Left ventricle myocardium inferior (tissue), 1 donor: ENCODE measurements around the gene PIP4K2A. TPM values are rescaled to one million over a fixed set of nuclear protein-coding genes. Genes with fewer than 3 reads are reported as not detected.

Experiments used
- DNase-seq: peaks from one replicate; pipeline ENCODE4 v3.0.0-alpha.2; 2020
- H3K27ac ChIP-seq: fragments of 200-600 bp; replicated peaks from 2 replicates; pipeline ENCODE4 v1.8.0; 2021
- H3K27me3 ChIP-seq: fragments of 200-600 bp; 2 replicates; pipeline ENCODE4 v1.8.0; 2021; ENCODE audit warnings: low read depth
- H3K36me3 ChIP-seq: fragments of 200-600 bp; 2 replicates; pipeline ENCODE4 v1.8.0; 2021
- H3K4me1 ChIP-seq: fragments of 200-600 bp; 2 replicates; pipeline ENCODE4 v1.8.0; 2021
- H3K4me3 ChIP-seq: fragments of 200-600 bp; 2 replicates; pipeline ENCODE4 v1.8.0; 2021; ENCODE audit warnings: mild to moderate bottlenecking, moderate library complexity
- H3K9me3 ChIP-seq: fragments of 200-600 bp; replicated peaks from 2 replicates; pipeline ENCODE4 v1.8.0; 2021
- intact Hi-C: fragments of 100-400 bp; cut with micrococcal nuclease; formaldehyde crosslinking; loops from one replicate; pipeline ENCODE4 v1.11.0; 2022
- total RNA-seq: library from RNA; stranded (reverse); fragmentation: NEBNext Ultra II Directional; extraction: Animal tissue kit (Norgen Biotek cat#: 25700); gene quantifications from one replicate; pipeline ENCODE4 v1.2.1, GENCODE V29; 2021
- TF ChIP-seq, protein P1 (sequence below): fragments of 200-600 bp; IDR thresholded peaks from 2 replicates; pipeline ENCODE4 v1.8.0; 2021; ENCODE audit warnings: antibody characterized with exemption, mild to moderate bottlenecking, borderline replicate concordance
- donor health status: DM: no; HTN: yes; CAD: no; lungs with severe emphysema.

Gene PIP4K2A
- total RNA-seq, 1 donor from 2014 or later = 12.6 TPM

DNA sequence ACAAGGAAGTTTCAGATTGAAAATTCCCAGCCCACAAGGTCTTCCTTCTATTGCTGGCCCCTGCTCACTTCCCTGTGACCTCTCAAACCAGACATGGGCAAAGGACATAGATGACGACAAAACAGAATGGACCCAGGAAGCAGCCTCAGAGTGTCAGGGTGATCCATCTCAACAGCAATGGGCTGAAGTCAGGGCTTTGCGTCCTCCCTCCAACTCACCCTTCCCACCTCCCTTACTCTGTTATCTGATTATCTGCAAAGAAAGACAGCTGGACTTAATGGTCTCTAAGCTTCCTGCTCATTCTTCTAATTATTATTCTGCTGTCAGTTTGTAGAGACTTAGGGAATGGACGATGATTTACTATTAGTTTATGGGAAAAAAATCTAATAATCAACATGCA, 115.9 kb downstream of the PIP4K2A start:
- TF ChIP-seq, protein P1, sequence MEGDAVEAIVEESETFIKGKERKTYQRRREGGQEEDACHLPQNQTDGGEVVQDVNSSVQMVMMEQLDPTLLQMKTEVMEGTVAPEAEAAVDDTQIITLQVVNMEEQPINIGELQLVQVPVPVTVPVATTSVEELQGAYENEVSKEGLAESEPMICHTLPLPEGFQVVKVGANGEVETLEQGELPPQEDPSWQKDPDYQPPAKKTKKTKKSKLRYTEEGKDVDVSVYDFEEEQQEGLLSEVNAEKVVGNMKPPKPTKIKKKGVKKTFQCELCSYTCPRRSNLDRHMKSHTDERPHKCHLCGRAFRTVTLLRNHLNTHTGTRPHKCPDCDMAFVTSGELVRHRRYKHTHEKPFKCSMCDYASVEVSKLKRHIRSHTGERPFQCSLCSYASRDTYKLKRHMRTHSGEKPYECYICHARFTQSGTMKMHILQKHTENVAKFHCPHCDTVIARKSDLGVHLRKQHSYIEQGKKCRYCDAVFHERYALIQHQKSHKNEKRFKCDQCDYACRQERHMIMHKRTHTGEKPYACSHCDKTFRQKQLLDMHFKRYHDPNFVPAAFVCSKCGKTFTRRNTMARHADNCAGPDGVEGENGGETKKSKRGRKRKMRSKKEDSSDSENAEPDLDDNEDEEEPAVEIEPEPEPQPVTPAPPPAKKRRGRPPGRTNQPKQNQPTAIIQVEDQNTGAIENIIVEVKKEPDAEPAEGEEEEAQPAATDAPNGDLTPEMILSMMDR = no peak
- no peaks in the 10 kb centered on the region for H3K27me3 ChIP-seq
- no peak overlapping the region for H3K4me3 ChIP-seq
- no peaks in the 10 kb centered on the region for H3K36me3 ChIP-seq
- no peak overlapping the region for H3K27ac ChIP-seq
- DNase-seq = no peak
- H3K4me1 ChIP-seq = peaks cover 11% of the 10 kb centered on the region
- intact Hi-C loops = no loop called here
- no peaks in the 10 kb centered on the region for H3K9me3 ChIP-seq

DNA sequence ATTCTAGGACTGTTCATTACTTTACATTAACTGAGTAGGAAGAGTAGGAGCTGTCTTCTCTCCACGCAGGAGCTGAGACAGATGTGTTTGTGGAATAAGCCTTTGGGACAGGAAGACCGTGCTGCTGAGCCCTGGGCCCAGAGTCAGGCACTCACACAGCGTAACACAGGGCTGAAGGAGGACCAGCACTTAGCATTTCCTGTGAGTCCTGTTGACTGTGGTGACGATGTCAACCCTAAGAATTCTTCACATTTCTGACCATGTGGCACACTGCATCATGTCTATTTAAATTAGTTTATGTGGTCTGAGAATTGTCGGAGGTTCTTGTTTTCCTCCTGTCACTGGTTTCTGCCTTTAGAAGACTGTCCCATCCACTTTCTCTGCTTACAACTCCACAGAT, 117.2 kb downstream of the PIP4K2A start:
- no peak for DNase-seq
- Histone ChIP-seq H3K9me3 (no peaks in the 10 kb centered on the region), H3K27me3 (no peaks in the 10 kb centered on the region), H3K36me3 (no peaks in the 10 kb centered on the region), H3K4me1 (peaks cover 11% of the 10 kb centered on the region), H3K4me3 (no peak overlapping the region), H3K27ac (no peak overlapping the region)
- intact Hi-C loops = no loop called here
- TF ChIP-seq, protein P1 = no peak

DNA sequence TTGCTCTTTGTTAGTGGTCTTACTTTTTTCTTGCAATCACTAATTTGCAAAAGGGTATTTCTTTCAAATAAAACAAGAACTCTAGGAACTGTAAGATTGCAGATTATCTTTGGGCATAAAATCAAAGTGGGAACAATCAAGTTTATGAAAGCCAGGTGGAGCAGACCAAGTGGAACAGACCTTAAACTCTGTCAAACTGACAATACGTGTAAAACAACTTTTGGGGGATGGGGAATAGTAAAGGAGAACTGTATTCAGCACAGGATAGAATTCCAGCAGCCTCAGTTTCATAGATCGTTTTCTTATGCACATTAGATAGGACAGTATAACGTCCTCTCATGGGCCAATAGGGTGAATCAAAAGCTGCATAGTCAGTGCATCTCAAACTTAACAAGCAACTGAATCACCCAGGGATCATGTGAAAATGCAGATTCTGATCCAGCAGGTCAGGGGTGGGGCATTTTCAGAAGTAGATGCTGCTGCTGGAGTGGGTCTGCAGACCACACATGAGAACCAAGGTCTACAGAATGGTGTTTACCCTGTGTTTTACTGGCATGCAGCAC, 120.7 kb downstream of the PIP4K2A start:
- peaks cover 14% of the 10 kb centered on the region for H3K36me3 ChIP-seq

DNA sequence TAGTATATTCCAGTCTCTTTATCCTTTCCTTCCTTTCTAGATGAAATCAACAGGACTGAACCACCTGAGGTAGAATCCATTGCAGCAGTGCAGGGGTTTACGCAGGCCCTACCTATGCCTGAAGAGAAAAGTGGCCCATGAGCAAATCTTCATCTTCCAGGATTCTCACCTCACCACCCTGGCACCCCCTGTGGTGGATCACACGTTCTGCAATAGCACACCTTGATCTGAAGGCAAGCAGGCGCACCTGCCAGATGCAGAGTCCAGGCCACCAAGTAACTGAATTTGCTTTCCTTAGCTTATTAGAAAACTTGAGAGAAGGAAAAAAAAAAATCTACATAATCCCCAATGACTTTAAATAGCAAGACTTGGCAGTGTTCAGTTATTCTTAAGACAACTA, 121.4 kb downstream of the PIP4K2A start:
- TF ChIP-seq, protein P1 = no peak
- DNase-seq = no peak
- peaks cover 18% of the 10 kb centered on the region for H3K36me3 ChIP-seq

More for the DNA sequence above, 120.7 kb downstream of the PIP4K2A start:
- no peaks in the 10 kb centered on the region for H3K9me3 ChIP-seq
- no peak for DNase-seq
- no peaks in the 10 kb centered on the region for H3K27me3 ChIP-seq
- H3K4me3 ChIP-seq = no peak overlapping the region
- peaks cover 14% of the 10 kb centered on the region for H3K4me1 ChIP-seq
- TF ChIP-seq, protein P1 = no peak
- no peak overlapping the region for H3K27ac ChIP-seq
- intact Hi-C loops = no loop called here

DNA sequence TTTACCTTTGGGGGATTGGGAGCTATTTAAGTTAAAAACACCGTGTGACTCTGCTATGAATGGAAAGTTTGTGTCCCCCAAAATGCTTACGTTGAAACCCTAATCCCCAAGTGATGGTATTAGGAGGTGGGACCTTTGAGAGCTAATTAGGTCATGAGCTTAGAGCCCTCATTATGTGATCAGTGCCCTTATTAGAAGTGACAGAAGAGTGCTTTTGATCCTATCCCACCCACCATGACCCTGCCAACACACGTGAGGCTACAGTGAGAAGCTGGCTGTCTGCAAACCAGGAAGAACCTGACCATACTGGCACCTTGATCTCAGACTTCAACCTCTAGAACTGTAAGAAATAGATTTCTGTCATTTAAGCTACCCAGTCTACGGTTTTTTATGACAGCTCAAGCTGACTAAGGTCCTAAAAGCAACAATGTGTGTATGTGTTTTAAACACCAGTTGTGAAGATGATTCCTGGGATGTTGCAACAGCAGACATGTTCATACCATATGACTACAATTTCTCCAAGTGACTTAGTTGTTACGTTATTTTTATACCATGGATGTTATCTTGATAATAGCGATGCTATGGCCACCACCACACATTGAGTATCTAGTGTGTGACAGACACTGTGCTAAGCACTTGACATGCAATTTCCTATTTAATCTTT, 124.4 kb downstream of the PIP4K2A start:
- no peaks in the 10 kb centered on the region for H3K27me3 ChIP-seq
- no peak overlapping the region for H3K4me3 ChIP-seq
- peaks cover 8% of the 10 kb centered on the region for H3K4me1 ChIP-seq
- peaks cover 24% of the 10 kb centered on the region for H3K36me3 ChIP-seq
- TF ChIP-seq, protein P1 = no peak
- H3K27ac ChIP-seq = no peak overlapping the region
- H3K9me3 ChIP-seq = no peaks in the 10 kb centered on the region
- intact Hi-C loops = no loop called here
- no peak for DNase-seq

More for the DNA sequence above, 121.4 kb downstream of the PIP4K2A start:
- Histone ChIP-seq H3K27me3 (no peaks in the 10 kb centered on the region), H3K27ac (no peak overlapping the region), H3K4me1 (peaks cover 14% of the 10 kb centered on the region), H3K9me3 (no peaks in the 10 kb centered on the region), H3K4me3 (no peak overlapping the region)
- intact Hi-C loops = no loop called here
